RWPE1 (cell line): Measurements from ENCODE around the gene CALN1.

ENCODE experiments used
- CTCF ChIA-PET: fragments of 350-600 bp; sonication (Branson Sonifier 250); formaldehyde crosslinking; extraction: SDS; loops from one replicate; lab custom pipeline; 2021; lab: Yijun Ruan, JAX
- POLR2A ChIA-PET: fragments of 400-600 bp; formaldehyde crosslinking; extraction: SDS; loops from one replicate; lab custom pipeline; 2020; ENCODE audit warnings: antibody characterized with exemption; ENCODE audit not compliant: low non-redundant PET; lab: Yijun Ruan, JAX
- DNase-seq: peaks from one replicate; pipeline ENCODE4 v3.0.0; 2012; ENCODE audit warnings: low spot score
- H3K27ac ChIP-seq: fragments of 450-650 bp; 2 replicates; pipeline ENCODE4 v1.5.1; 2017
- TF ChIP-seq, protein P1 (sequence below): fragments of 450-650 bp; conservative IDR thresholded peaks from 2 replicates; pipeline ENCODE4 v1.5.1; 2017; ENCODE audit warnings: low read depth, mild to moderate bottlenecking

CALN1 gene

DNA sequence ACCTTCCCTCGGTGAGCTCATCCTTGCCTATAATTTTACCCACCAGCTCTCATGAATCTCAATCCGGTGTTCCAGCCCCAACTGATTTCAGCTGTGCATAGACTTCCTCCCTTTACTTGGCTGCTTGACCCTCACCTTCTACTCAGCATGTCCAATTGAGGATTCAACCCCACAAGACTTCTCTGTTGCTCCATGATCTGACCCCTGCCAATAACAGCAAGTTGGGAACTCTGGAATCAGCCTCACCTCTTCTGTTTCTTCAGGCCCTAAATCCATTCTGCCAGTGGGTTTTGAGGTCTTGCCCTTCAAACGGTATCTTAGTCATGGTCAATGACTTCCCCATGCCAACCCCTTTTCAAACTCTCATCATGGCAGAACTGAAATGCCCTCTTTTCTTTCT, 390.4 kb downstream of the CALN1 start:
- TF ChIP-seq, protein P1, sequence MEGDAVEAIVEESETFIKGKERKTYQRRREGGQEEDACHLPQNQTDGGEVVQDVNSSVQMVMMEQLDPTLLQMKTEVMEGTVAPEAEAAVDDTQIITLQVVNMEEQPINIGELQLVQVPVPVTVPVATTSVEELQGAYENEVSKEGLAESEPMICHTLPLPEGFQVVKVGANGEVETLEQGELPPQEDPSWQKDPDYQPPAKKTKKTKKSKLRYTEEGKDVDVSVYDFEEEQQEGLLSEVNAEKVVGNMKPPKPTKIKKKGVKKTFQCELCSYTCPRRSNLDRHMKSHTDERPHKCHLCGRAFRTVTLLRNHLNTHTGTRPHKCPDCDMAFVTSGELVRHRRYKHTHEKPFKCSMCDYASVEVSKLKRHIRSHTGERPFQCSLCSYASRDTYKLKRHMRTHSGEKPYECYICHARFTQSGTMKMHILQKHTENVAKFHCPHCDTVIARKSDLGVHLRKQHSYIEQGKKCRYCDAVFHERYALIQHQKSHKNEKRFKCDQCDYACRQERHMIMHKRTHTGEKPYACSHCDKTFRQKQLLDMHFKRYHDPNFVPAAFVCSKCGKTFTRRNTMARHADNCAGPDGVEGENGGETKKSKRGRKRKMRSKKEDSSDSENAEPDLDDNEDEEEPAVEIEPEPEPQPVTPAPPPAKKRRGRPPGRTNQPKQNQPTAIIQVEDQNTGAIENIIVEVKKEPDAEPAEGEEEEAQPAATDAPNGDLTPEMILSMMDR = no peak
- ChIA-PET POLR2A (no interaction called here), CTCF (no interaction called here)
- DNase-seq = no peak
- no peak overlapping the region for H3K27ac ChIP-seq

DNA sequence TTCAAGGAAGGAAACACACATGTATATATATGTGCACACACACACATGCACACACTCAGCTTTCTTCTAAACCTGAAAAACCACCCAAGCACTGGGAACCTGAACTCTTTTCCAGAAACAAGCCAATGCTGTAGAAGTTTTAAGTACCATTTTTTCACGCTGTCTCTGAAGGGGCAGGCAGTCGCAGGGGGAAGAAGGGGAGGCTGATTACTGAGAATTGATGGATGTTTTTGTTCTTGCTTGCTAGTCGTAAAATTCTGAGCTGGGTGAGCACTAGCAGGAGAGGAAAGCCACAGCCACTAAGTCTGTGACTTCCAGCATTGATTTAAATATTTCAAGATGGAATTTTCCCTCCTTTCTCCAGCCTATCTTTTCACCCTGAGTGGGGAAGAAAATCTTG, 391.8 kb downstream of the CALN1 start:
- no peak overlapping the region for H3K27ac ChIP-seq
- POLR2A ChIA-PET = no interaction called here
- CTCF ChIA-PET = no interaction called here
- no peak for DNase-seq
- TF ChIP-seq, protein P1 = no peak

DNA sequence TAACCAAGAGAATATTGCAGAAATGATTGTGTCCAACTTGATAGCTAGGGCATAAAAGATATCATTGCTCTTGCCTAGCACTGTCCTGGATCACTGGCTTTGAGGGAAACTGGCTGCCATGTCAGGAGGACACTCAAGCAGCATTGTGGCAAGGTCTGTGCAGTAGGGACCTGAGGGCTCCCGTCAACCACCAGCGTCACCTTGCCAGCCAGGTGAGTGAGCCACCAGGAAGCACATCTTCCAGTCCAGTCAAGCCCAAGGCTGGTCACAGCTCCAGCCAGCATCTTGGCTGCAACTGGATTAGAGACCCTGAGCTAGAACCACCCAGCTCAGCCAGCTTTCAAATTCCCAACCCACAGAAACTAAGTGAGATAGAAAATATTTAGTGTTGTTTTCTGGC, 392.7 kb downstream of the CALN1 start:
- DNase-seq = no peak
- TF ChIP-seq, protein P1 = no peak
- ChIA-PET CTCF (no interaction called here), POLR2A (interaction anchor here (0.6 kb wide), 1 partner anchor 18 kb away, joined by 3 read pairs; no protein-coding TSS in a partner anchor)
- no peak overlapping the region for H3K27ac ChIP-seq

DNA sequence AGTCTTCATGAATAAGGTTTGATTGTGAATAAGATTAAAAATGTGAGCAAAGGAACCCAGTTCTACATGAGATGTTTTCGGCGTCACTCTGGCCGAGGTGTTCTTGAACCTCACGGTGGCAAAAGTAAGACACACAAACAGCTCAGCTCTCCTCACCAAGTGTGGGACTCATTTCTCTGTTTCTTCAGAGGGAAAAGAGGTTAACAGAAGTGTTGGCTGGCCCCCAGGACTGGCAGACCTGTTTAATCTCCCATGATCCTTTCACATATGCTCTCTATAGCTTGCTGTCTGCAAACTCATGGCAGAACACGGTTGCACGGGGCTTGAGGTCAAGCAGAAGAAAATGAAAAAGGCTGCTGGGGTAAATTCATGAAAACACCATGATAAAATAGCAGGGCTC, 394.4 kb downstream of the CALN1 start:
- DNase-seq = no peak
- TF ChIP-seq, protein P1 = no peak
- CTCF ChIA-PET = no interaction called here
- POLR2A ChIA-PET = no interaction called here
- H3K27ac ChIP-seq = no peak overlapping the region

DNA sequence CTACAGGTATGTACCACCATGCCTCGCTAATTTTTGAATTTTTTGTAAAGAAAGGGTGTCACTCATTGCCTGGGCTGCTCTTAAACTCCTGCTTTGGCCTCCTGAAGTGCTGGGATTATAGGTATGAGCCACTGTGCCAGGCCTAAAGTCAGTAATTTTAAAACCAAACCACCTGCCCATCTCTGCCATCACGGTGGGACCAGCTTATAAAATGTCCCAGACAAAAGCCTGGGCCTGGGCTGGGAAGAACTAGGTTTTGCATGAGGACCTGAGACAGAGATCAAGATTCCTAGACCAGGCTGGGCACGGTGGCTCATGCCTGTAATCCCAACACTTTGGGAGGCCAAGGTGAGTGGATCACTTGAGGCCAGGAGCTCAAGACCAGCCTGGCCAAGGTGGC, 395.6 kb downstream of the CALN1 start:
- no peak for DNase-seq
- POLR2A ChIA-PET = no interaction called here
- H3K27ac ChIP-seq = no peak overlapping the region
- TF ChIP-seq, protein P1 = no peak
- CTCF ChIA-PET = no interaction called here

DNA sequence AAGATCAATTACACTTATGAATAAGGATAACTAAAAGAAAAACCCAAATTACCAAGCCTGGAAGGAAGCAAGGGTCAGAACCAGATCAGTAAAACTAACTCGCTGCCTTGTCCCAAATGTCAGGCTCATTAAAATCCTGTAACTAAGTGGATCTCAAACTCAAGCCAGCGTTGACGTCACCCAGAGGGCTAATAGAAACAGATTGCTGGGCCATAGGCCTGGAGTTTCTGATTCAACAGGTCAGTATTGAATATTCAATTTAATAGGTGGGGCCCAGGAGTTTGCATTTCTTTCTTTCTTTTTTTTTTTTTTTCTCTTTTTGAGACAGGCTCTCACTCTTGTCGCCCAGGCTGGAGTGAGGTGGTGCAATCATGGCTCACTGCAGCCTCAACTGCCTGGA, 397.0 kb downstream of the CALN1 start:
- ChIA-PET POLR2A (no interaction called here), CTCF (no interaction called here)
- no peak overlapping the region for H3K27ac ChIP-seq
- DNase-seq = no peak
- TF ChIP-seq, protein P1 = no peak

DNA sequence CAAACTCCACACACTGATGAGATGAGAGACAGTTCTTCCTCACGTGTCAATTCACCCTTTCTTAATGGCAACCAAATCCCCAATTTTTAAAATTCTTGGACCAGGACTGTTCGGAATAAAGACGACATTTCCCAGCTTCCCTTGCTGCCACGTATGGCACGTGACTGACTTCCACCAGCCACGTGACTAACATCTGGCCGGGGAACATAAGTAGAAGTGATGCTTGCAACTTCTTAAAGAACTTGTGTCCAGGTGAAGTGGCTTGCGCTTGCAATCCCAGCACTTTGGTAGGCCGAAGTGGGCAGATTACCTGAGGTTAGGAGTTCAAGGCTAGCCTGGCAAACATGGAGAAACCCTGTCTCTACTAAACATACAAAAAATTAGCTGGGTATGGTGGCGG, 405.1 kb downstream of the CALN1 start:
- ChIA-PET POLR2A (no interaction called here), CTCF (interaction anchor here (0.5 kb wide), 1 partner anchor 702 kb away, joined by 3 read pairs; no protein-coding TSS in a partner anchor)
- no peak overlapping the region for H3K27ac ChIP-seq
- TF ChIP-seq, protein P1 = no peak
- DNase-seq = no peak
